Erythroblast (primary cell): ENCODE data around the gene SLC26A9.

Source experiments
- GATA1 ChIP-seq: IDR thresholded peaks from 2 replicates; pipeline ENCODE4 v1.6.1; 2011; ENCODE audit warnings: low read depth, mild to moderate bottlenecking, control low read depth, low read length, moderate library complexity
- POLR2A ChIP-seq: IDR thresholded peaks from 2 replicates; pipeline ENCODE4 v1.6.1; 2011; ENCODE audit warnings: mild to moderate bottlenecking, low read length

DNA sequence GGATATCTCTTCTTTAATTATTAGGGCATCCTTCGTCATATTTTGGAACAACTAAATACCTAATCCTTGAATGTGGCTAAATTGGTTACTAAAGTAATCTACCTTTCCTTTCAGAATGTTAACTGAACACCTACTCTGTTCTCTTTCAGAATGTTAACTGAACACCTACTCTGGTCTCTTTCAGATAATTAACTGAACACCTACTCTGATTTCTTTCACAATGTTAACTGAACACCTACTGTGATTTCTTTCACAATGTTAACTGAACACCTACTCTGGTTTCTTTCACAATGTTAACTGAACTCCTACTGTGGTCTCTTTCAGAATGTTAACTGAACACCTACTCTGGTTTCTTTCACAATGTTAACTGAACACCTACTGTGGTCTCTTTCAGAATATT, 38.0 kb upstream of the SLC26A9 start:
- no peak for TF ChIP-seq POLR2A
- no peak for TF ChIP-seq GATA1
